Esophagus muscularis mucosa (tissue), 4 donors: ENCODE data around the gene HLA-DMA. TPM values are rescaled to one million over a fixed set of nuclear protein-coding genes. Genes with fewer than 3 reads are reported as not detected.

Source experiments
- DNase-seq: peaks from one replicate; pipeline ENCODE4 v3.0.0-alpha.2; 2017; ENCODE audit errors: extremely low spot score
- H3K27ac ChIP-seq, 4 donors: fragments of 200-600 bp; sonication (generic); replicated peaks in 1 of 4; 1 replicate in 3 of 4; 2 replicates in 1 of 4; pipeline ENCODE4 v1.5.1; 2016 to 2019; ENCODE audit warnings: mild to moderate bottlenecking in 1 of 4
- H3K27me3 ChIP-seq, 4 donors: fragments of 200-600 bp; sonication (generic); one replicate each; pipeline versions ENCODE4 v1.5.1 to v1.6.0; 2016 to 2019
- H3K36me3 ChIP-seq, 4 donors: fragments of 200-600 bp; sonication (generic); one replicate each; pipeline ENCODE4 v1.5.1; 2016 to 2019
- H3K4me1 ChIP-seq, 4 donors: fragments of 200-600 bp; sonication (generic); one replicate each; pipeline ENCODE4 v1.5.1; 2016 to 2019
- H3K4me3 ChIP-seq, 4 donors: fragments of 200-600 bp; sonication (generic); 1 replicate in 2 of 4; 2 replicates in 2 of 4; pipeline ENCODE4 v1.5.1; 2016 to 2019; ENCODE audit warnings: mild to moderate bottlenecking in 4 of 4, moderate library complexity in 1 of 4
- H3K9me3 ChIP-seq, 4 donors: fragments of 200-600 bp; sonication (generic); 1 replicate in 3 of 4; 2 replicates in 1 of 4; pipeline ENCODE4 v1.5.1; 2016 to 2019
- EP300 ChIP-seq: sonication (generic); formaldehyde crosslinking; IDR thresholded peaks from one replicate; pipeline ENCODE4 v1.6.1; 2017; ENCODE audit warnings: antibody characterized with exemption
- POLR2A ChIP-seq: fragments of 450-650 bp; IDR thresholded peaks from one replicate; pipeline ENCODE4 v1.6.1; 2017; ENCODE audit warnings: antibody characterized with exemption, moderate library complexity, mild to moderate bottlenecking, low read depth
- POLR2AphosphoS5 ChIP-seq, 2 donors: sonication (generic); formaldehyde crosslinking; IDR thresholded peaks; one replicate each; pipeline ENCODE4 v1.6.1; 2017; ENCODE audit warnings: antibody characterized with exemption in 2 of 2
- WGBS: methylation state at CpG from one replicate; pipeline ENCODE4 v1.1.5; 2018; 5-methylcytosine and 5-hydroxymethylcytosine counted together
- intact Hi-C: fragments of 100-400 bp; cut with DNase I; formaldehyde crosslinking; loops from one replicate; pipeline ENCODE4 v1.15.1; 2023
- total RNA-seq, 4 donors: library from RNA; depleted of rRNA; stranded (reverse); fragments of >200 nt; gene quantifications; one replicate each; pipeline versions ENCODE4 v1.1.0 to v1.2.1, GENCODE V29; 2016
- TF ChIP-seq, protein P1 (sequence below), 3 experiments: fragments of 200-600 bp in 2 of 3; fragments of 450-650 bp in 1 of 3; sonication (generic) in 2 of 3; IDR thresholded peaks; one replicate each; pipeline ENCODE4 v1.5.1; 2017 to 2019; ENCODE audit warnings: antibody characterized with exemption in 3 of 3, mild to moderate bottlenecking in 2 of 3, moderate library complexity in 1 of 3

HLA-DMA gene
- total RNA-seq, 4 donors from 2014 or later, result 17.2 to 26.0 (median 21.6) TPM

DNA sequence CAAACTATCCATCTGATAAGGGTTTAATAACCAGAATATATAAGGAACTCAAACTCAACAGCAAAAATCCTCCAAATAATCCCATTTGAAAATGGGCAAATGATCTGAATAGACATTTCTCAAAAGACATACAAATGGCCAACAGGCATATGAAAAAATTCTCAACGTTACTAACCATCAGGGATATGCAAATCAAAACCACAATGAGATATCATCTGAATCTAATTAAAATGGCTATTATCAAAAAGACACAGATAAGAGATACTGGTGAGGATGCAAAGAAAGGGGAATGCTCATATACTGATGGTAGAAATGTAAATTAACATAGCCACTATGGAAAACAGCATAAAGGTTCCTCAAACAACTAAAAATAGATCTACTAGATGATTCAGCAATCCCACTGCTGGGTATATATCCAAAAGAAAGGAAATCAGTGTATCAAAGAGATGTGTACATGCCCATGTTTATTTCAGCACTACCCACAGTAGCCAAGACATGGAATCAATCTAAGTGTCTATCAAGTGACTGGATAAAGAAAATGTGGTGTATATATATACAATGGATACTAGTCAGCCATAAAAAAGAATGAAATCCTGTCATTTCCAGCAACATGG is 9.4 kb upstream of the HLA-DMA start:
- Histone ChIP-seq H3K36me3 (no peaks in the 10 kb centered on the region), H3K4me1 (peaks cover 13 to 34% (median 17%) of the 10 kb centered on the region in 4 donors), H3K27me3 (no peaks in the 10 kb centered on the region), H3K4me3 (no peak overlapping the region), H3K9me3 (no peaks in the 10 kb centered on the region), H3K27ac (no peak overlapping the region)
- intact Hi-C loops, result no loop called here
- no peak for DNase-seq
- TF ChIP-seq, protein P1, sequence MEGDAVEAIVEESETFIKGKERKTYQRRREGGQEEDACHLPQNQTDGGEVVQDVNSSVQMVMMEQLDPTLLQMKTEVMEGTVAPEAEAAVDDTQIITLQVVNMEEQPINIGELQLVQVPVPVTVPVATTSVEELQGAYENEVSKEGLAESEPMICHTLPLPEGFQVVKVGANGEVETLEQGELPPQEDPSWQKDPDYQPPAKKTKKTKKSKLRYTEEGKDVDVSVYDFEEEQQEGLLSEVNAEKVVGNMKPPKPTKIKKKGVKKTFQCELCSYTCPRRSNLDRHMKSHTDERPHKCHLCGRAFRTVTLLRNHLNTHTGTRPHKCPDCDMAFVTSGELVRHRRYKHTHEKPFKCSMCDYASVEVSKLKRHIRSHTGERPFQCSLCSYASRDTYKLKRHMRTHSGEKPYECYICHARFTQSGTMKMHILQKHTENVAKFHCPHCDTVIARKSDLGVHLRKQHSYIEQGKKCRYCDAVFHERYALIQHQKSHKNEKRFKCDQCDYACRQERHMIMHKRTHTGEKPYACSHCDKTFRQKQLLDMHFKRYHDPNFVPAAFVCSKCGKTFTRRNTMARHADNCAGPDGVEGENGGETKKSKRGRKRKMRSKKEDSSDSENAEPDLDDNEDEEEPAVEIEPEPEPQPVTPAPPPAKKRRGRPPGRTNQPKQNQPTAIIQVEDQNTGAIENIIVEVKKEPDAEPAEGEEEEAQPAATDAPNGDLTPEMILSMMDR (IDR thresholded peaks at IDR 0.05), result no peak
- TF ChIP-seq EP300 (no peak), POLR2A (no peak), POLR2AphosphoS5 (IDR thresholded peaks at IDR 0.05) (no peak)
- WGBS, result 59% methylated on average over 1 of the region's 1 CpG

DNA sequence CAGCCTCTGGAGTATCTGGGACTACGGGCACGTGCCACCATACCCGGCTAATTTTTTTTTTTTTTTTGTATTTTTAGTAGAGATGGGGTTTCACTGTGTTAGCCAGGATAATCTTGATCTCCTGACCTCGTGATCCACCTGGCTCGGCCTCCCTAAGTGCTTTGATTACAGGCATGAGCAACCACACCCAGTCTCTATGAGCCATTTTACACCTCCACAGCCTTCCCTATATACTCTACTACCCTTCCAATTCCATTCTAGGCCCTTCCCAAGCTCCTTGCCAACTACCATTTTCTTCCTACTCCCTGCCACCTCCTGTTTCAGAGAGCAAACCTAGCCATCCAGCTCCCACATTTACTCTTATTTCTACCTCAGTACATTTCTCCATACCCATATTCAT is 7.7 kb upstream of the HLA-DMA start:
- peak; percentile 26 for DNase-seq
- H3K36me3 ChIP-seq, result no peaks in the 10 kb centered on the region
- intact Hi-C loops, result no loop called here
- no peak overlapping the region for H3K27ac ChIP-seq
- H3K27me3 ChIP-seq, result no peaks in the 10 kb centered on the region
- 96% methylated on average over 5 of the region's 5 CpGs for whole genome bisulfite sequencing
- H3K4me1 ChIP-seq, result peaks cover 0 to 16% (median 0%) of the 10 kb centered on the region in 4 donors
- no peak overlapping the region for H3K4me3 ChIP-seq
- H3K9me3 ChIP-seq, result no peaks in the 10 kb centered on the region
- TF ChIP-seq, protein P1 (IDR thresholded peaks at IDR 0.05), result no peak
- TF ChIP-seq POLR2A (no peak), POLR2AphosphoS5 (IDR thresholded peaks at IDR 0.05) (no peak), EP300 (no peak)

DNA sequence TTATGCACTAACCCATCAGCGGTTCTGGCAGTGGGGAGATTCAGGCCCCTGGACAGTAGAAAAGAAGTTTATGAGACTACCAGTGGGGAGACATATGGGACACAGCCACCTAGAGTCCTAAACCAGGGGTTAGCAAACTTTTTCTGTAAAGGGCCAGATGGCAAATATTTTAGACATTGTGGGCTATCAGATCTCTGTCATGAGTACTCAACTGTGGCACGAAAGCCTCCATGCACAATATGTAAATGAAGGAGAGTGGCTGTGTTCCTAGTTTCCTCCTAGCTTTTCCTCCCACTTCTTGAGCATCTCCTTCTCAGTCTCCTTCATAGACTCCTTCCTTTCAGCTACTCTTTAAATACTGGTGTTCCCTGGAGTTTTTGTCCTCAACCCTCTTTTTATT is 3.3 kb upstream of the HLA-DMA start:
- peak; percentile 14 for DNase-seq
- Histone ChIP-seq H3K9me3 (no peaks in the 10 kb centered on the region), H3K4me1 (peaks cover 10 to 18% (median 12%) of the 10 kb centered on the region in 4 donors), H3K36me3 (no peaks in the 10 kb centered on the region), H3K4me3 (no peak overlapping the region), H3K27ac (no peak overlapping the region), H3K27me3 (no peaks in the 10 kb centered on the region)
- intact Hi-C loops, result no loop called here
- 91% methylated on average over 2 of the region's 2 CpGs for WGBS
- TF ChIP-seq POLR2AphosphoS5 (IDR thresholded peaks at IDR 0.05) (no peak), EP300 (no peak), POLR2A (no peak)
- TF ChIP-seq, protein P1 (IDR thresholded peaks at IDR 0.05), result no peak

DNA sequence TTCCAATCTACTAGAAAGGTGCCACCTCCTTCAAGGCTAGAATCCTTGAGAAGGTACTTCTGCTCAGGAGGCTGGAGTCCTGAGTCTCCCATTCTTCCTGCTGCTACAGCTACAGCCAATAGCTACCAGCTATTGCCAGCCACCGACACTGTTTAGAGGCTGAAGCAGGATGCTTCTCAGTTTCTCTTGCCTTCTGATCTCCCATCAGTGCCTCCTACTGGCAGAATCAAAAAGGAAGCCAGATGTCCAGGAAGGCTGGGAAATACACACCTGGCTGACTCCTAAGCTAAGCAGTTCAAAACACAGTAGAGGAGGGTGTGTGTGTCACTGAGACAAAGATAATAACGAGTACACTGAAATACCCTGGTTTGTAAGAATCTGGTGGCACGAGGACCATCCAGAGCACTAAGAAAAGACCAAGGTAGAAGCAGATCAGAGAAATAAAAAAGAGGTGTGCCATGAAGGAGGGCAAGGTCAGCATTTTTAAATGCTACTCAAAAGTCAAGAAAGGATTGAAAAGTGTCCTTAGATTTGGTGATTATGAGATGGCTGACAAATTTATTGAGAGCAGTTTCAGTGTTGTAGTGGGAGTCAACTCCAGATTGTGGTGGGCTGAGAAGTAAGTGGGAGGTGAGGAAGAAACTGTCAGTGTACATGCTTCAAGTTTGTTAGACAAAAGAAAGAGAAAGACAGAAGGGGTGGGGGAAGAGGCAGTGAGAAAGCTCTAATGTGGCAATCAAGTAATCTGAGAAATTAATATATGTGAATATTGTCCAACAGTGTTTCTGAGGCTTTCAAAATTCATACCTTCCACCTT is 2.3 kb upstream of the HLA-DMA start:
- no peaks in the 10 kb centered on the region for H3K36me3 ChIP-seq
- peak; percentile 83 for DNase-seq
- H3K4me1 ChIP-seq, result peaks cover 10 to 18% (median 14%) of the 10 kb centered on the region in 4 donors
- 36% methylated on average over 3 of the region's 3 CpGs for WGBS
- intact Hi-C loops, result no loop called here
- TF ChIP-seq EP300, result no peak
- TF ChIP-seq, protein P1 (IDR thresholded peaks at IDR 0.05), result peak in 1 of 3 experiments; percentile 19
- H3K9me3 ChIP-seq, result no peaks in the 10 kb centered on the region
- no peak overlapping the region for H3K4me3 ChIP-seq
- H3K27me3 ChIP-seq, result no peaks in the 10 kb centered on the region
- no peak overlapping the region for H3K27ac ChIP-seq
